NOMO-1 (cell line): Measurements from ENCODE around the gene POLR1A.
"Not testable (repeated sequence)": the region's sequence is repeated elsewhere in the genome, so short reads cannot be mapped to it uniquely, and the experiment has no call there.

Source experiments
- DNase-seq, 2 experiments: peaks; one replicate each; lab custom pipeline; 2025; ENCODE audit not compliant: unreplicated experiment in 2 of 2; lab: John Stamatoyannopoulos, UW

Gene POLR1A

DNA sequence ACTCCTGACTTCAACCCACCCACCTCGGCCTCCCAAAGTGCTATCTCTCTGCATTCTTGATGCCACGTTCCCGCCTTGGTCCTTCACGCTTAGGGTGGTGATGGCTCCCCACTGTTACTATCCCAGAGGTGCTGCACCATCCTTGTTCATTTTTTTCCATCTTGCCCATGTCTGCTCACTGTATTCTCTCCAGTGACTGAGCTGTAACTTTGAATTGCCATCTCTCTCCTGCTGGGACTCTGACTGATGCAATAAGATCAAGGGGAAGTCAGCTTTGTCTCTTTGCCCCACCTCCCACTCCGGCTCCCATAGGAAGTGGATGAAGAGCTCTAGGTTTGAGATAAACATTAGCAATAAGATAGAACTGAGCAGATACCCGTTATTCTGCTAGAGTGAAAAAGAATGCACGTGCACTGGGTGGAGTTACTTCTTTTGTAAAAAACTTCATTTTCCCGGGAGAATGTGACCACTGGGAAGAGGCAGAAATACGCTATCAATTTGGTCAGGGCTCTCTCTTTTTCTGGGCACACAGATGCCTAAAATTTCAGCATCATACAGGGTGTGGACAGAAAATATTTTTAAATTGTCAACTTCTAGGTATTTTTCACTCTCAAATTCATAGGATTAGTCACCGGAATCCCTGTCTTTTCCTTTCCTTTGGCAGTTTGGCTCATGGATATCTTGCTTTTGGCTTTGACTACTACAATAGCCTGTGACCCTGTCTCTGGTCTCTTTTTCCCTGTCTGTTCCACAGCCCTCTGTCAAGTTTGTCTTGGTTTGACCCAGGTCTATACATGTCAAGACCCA lies 105.4 kb downstream of the POLR1A start:
- peak in 1 of 2 experiments; percentile 39 for DNase-seq

DNA sequence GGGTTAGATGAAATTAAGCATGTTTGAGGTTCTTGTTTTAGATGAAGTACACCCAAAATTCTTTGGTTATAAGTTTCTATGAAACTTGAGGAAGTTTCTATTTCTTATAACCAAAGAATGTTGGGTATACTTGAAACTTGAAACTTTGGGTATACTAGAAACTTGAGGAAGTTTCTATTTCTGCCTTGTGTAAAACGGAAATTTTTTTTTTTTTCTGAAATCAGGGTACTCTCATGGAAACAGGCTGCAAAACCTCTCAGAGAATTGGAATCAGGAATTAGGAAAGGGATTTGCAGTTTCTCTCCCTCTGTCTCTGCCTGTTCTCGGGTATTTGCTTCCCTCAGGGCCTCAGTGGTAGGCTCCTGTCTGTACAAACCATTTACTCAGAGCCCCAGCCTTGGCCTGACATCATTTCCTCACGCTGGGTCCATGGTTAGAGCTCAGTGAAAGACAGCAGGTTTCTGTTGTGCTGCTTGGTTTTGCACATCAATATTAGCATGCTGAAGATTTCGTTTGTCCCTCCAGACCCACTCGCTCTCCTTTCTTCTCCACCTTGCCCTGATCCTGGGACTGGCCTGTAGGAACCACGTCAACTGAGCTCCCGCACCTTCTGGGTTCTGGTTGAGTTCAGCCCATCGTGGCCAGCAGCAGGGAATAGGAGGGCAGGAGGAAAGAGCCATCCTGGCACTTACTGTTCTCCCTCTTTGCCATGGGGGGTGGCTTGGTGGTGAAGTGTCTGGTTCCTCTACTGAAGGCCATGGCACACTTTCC lies 106.4 kb downstream of the POLR1A start:
- DNase-seq, result peak; percentile 57 to 60

DNA sequence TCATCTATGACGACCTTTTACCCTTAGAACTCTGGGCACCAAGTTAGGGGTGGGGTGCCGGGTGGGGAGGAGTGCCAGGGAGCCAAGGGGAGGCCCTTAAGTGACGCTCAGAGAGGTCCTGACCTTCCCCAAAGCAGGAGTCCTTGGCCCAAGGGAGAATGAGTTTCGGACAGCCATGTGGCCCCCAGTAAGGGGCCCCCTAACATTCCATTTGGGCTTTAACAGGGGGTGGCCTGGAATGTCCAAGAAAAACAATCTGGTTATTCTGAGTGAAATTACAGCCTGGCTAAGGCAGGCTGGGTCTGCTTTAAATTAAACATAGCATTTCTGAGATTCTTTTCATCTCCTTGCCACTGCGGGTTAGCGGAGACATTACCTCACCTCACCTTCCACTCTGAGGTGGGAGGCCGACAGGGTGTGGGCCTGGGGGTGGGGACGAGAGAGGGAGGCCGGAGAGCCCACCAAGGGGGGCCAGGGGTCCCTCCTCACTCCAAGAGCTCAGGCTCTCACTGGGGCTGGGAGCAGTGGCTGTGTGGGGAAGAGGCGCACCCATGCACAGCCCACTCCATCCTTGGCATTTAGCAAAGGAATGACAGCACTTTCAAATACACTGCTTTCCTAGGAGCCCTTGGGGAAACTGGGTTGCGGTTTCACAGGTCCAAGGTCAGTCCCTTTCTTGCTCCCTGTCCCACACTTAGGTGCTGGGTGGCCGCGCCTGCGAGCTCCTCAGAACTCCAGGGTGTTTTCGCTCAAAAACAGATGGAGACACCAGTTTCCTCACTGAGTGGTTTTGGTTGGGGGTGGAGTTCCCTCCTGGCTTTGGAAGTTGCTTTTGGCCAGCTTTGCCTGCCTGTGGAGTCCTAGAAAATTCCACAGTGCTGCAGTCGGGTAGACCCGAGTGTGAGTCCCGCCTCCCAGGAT lies 107.4 kb downstream of the POLR1A start:
- DNase-seq, result no peak

DNA sequence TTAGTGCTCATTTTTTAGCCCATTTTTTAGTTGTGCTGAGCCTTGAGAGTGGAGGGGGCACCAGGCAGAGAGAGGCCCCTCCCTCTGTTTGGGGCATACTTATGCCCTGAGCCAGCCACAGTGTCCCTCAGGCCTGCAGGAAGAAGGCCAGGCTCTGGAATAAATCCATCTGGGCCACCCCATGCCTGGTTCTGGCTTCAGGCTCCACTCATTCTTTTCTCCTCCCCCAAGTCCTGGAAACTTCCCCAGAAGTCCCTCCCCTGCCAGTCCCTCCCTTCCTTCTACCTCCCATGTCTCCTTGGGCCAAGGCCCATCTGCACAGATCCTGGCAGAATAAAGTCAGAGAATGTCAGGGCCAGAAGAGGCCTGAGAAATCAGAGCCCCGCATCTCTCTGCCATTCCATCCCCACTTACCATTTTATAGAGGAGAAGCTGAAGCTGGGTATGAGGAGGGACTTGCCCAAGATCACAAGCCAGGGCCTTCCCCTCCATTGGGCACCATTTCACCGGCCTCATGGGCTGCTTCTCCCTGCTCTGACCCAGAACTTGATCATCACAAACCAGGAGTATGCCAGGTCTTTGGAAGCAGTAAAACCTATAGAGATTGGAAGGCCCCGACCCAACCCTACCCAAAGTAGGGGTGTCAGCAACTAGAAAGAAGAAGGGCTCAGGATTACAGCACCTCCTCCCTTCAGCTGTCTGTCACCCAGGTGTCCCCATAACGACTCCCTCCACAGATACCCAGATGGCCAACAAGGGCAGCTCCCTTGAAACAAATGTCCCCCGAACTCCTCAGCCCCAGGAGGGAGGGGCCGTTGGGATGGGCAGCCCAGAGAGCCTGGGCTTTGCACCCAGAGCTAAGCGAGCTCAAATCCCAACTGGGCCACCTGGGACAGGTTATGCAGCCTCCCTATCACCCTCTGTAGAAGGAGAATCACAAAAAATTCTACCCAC lies 108.4 kb downstream of the POLR1A start:
- no peak for DNase-seq

DNA sequence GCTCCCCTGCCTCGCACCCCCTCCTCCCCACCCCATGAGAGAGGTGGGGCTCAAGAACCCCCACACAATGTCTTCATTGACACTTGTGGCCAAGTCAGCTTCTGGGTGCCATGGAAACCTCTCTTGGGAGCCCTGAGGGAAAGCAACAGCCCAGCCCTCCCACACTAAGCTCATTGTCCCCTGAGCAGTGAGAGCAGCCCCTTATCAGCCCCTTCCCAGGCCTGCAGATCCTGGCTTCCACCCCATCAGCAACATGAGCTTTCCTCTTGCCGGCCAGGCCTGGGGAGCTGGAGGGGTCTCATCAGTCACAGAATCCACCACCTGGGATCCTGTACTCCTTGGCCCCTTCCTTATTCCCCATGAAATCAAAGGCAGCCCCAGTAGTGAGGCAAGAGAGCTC lies 109.1 kb downstream of the POLR1A start:
- DNase-seq, result no peak

DNA sequence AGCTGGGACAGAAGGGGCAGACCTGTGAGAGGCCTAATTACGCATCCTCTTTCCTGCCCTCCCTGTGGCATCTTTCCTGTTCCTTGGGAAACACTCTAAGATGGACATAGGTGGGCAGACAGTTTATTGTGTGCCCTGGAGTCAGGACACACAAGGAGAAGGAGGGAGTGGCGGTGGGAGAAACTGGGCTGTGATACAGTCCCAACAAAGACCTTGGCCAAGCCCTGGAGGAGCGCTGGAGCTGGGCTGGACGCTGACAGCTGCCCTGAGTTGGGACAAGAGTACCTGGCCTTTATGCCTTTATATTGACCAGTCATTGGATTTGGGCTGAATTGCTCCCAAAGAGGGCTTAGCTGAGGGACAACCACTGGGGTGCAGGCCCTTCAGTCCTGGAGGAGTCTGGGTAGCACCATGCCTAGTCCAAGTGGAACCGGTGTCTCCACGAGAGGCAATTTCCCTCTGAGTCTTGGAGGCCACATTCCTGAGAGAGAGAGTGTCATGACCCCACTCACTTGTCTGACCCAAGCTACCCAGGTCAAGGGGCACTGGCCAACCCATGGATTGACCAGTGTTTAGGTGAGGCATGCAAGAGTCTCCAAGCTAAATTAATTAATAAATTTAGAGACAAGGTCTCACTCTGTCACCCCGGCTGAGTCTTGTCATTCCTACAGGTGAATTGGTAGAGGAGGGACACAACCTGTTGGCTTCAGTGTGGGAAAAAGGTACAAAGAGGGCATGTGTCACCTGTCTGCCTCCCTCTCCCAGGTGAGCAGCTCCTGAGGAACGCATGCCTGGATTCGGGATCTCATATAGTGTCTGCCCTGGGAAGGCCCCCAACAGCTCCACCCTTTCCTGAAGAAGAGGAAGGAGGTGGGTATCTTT lies 109.8 kb downstream of the POLR1A start:
- no peak for DNase-seq

DNA sequence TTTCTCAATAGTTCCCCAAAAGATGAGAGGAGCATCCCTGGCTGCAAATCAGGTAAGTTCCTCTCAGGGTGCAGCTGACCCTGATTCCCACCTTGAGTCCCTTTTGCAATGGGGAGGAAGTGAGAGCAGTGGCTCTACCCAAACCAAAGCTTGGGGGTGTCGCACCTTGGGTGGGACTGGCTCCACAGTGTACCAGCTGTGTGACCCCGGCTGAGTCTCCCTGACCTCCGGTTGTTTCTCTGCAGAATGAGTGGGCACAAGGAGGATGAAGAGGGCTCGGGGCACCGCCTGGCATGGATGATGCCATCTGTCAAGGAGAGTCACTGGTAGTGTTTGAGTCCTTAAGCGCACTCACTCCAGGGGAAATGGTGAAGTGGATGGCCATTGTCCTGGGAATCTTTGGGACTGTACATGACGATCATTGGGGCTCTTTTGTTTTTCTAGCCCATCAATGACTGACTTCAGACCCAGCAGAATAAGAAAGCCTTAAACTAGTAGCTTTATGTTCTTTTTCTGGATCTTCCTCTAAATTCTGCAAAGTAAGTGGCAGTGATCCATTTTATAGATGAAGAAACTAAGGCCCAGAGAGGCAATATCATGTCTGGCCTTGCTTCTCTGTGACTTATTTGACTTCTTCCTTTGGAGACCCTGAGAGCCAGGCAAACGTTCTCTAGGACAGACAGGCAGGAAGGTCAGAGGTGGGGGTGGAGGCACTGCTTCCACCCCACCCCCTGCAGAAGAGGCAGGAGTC lies 110.6 kb downstream of the POLR1A start:
- no peak for DNase-seq

DNA sequence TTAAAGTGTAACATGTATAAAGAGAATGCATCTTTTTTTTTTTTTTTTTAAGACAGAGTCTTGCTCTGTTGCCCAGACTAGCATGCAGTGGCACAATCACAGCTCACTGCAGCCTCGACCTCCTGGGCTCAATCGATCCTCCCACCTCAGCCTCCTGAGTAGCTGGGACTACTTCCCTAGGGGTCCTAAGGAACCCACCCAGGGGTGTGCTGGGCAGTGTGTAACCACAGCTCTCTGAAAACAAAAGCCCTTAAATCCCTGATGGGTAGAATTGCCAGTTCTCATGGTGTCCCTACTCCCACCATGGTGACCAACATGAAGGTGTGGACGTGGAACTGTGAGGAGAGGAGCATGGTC lies 111.3 kb downstream of the POLR1A start:
- no peak for DNase-seq

DNA sequence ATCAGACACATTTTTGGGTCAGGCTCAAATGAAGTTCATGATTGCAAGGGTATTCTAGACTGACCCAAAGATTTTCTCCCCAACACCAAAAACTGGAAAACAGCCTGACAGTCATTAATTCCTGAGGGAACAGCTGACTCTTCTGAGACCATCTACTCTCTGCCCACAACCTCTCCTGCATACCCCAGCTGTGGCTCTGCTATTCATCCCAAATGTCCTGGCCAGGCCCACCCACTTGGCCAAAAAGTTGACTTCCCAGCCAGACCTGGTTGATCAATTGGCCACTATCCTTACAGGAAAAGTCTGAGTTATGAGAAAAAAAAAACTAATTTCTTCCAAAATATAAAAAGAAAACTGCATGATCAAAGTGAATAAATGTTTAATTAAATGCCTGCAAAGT lies 113.1 kb downstream of the POLR1A start:
- DNase-seq, result no peak

DNA sequence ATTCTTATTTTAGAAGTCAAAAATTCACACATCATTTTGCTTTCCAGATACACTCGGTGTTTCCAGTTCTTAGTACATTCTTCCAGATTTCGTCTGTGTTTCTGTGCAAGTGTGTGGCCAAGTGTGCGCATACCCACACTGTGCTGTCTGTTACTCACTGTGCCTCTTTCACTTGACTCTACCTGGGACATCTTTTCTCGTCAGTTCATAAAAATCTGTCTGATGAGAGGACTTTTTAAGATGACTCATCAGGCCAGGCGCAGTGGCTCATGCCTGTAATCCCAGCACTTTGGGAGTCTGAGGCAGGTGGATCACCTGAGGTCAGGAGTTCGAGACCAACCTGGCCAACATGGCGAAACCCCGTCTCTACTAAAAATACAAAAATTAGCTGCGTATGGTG lies 113.6 kb downstream of the POLR1A start:
- not testable (repeated sequence) for DNase-seq

DNA sequence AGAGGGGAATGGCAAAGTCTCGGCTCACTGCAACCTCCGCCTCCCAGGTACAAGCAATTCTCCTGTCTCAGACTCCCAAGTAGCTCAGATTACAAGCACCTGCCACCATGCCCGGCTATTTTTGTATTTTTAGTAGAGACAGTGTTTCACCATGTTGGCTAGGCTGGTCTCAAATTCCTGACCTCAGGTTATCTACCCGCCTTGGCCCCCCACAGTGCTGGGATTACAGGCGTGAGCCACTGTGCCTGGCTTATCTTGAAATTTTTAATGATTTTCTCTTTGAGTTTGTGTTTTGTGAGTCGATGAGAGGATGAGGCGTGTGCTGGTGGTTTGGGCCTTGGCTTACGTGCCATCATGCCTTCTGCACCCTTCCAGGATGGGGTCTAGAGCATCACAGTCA lies 115.6 kb downstream of the POLR1A start:
- no peak for DNase-seq

DNA sequence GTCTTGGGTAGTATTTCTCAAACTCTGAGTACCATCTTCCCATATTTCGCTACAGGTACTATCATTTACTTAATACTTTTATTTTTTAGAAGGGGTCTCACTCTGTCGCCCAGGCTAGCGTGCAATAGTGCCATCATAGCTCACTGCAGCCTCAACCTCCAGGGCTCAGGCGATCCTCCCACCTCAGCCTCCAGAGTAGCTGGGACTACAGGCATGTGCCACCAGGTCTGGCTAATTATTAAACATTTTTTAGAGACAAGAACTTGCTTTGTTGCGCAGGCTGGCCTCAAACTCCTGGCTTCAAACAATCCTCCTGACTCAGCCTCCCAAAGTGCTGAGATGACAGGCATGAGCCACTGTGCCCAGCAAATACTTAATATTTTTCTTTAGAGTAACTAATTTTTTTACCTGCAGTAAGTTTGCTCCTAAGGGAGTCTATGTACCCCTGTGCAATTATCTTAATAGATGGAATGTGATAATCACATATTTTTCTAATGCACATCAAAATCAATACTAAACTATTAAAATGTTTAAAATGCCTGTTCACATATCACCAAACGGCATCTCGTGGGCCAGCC lies 116.3 kb downstream of the POLR1A start:
- DNase-seq, result no peak

DNA sequence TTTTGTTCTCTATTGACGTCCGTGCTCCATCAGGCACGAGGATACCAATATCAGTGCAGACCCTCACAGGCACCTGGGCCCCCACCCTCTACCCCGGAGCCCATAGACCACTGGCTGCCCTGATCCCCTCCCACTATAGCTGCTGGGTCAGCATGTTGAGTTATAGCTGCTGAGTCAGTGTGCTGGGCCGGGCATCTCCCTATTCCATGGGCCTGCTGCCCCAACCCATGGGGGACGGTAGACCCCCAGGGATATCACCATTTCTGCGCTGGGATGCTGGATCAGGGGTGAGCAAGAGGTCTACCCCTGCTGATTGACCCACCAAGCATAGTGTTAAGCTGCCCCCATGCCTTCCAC lies 116.8 kb downstream of the POLR1A start:
- no peak for DNase-seq

DNA sequence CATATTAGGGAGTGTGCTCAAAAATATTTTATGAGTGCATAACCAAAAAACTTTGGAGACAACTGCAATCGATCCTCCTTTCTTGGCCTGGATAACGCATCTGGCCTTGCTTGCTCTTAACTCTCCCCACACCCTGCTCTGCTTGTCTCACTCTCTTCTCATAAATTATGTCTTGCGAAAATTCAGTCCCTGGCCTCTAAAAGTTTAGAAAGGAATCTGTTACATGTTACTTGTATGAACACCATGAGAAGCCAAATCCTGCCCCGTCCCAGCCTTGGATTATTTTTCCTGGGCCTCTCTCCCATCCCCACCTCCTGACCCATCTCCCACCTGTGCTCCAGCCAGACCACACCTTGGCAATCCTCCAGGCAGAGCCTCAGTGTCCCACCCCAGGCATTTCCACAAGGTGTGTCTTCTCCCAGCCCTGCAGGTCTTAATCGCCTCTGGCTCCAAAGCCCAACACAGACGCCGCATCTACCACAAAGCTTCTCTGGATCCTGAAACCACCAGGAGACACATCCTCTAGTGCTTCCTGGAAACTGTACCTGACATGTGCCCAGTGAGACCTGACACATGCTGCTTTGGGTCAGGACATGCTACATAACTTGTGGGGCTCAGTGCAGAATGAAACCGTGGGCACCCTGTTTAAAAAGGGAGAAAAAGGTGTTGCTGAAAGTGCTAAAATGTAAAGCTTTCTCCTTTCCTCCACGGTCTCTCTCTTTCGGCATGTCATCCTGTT lies 117.3 kb downstream of the POLR1A start:
- peak; percentile 20 to 40 for DNase-seq

DNA sequence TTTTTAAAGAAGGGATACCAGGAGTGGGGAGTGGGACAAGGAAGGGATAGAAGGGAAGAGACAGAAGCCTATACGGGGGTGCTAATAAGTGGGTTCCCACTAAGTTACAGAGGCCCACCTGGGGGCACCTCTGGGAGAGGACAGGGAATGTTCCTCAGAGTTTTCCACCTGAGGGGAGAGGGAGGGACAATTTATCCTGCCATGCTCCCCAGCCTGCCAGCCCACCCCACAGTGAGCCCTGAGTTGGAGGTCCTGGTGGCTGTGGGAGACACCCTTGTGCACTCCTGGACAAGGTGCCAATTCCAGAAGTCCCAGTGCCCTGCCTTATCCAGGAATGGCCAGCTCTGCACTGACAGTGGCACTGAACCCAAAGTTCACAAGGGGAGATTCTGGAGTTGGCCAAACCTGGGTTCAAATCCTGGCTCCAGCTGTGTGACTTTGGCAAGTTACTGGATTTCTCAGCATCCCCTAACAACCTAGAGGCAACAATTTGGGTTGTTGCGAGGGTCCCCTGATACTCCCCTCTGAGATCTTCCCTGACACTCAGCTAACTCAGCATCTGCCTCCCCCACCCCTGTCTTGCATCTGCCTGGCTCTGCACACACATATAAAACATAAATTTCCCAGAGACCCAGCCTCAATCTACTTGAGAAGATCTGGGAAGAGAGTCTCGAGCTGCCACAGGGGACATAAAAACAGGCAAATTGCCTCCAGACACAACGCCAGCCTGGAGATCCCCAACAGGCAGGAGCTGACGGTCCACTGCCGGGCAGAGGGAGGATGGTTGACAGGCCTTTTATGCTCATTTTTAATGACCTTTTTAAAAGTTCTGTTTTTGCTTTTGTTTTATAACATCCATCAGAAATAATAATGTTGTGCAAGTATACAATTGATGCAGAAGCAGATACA lies 118.2 kb downstream of the POLR1A start:
- DNase-seq, result no peak

DNA sequence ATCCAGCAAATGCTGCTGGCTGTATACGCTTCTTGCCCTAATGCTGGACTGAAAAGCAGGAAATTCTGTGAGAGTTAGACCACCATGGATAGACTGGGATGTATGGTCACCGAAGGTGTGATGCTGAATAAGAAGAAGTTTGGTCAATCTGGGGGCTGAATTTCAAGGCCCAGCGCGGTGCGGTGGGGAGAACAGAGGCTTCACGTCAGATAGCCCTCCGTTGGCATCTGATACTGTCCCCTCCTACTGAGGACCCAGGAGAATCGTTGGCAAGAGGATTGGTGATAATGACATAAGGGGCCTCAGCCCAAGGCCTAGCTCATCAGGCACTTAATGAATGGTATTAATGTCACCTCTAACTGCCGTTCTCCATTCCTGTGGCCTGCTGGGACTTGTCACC lies 119.6 kb downstream of the POLR1A start:
- DNase-seq, result no peak
